Cerebellar nuclear complex (tissue), 1 donor: Measurements from ENCODE around the gene ETFB.
"Not testable (repeated sequence)": the region's sequence is repeated elsewhere in the genome, so short reads cannot be mapped to it uniquely, and the experiment has no call there.

Experiments used
- DNase-seq, 2 experiments: peaks; one replicate each; lab custom pipeline; 2025; lab: John Stamatoyannopoulos, UW

Gene ETFB

DNA sequence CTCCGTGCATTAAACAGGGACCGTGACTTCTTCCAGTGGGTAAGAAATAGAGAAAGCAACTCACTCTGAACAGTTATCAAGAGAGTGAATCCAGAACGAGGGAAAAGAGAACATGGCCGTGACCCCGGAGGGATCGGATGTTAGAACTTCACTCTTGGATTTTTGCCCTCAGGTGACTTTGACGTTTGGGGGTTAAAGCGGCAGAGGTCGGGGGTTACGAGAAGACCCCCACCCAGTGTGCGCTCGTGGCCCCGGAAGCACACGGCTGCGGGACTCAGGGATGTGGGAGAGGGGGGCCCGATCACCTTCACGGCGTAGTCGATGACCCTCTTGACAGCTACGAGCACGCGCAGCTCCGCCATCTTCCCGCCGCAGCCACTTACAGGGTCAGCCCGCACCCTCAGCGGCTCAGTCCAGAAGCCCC, at the start of gene ETFB:
Gene ETFB, minus strand, starts transcription at position 424 of the 424 bp plus-strand sequence. Its CDS starts 62 bp downstream, at position 362.
- no peak for DNase-seq

DNA sequence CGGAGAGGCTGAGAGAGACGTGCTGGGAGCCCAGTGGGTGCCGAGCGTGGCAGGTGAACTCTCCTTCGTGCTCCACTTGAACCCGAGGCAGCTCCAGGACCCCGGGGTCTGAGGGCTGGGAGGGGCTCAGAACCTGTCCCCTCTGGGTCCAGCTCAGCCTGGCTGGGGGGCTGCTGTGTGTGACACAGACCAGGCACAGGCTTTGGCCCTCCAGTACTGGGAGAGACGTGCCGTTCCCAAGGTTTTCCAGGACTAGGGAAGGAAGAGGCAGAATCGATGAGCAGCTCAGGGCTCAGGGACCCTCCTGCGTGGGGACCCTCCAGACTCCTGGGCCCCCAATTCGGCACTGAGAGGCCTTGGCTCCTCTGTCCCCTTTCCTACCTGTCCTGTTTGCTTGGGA, 49.0 kb upstream of the ETFB start:
- DNase-seq, result no peak

DNA sequence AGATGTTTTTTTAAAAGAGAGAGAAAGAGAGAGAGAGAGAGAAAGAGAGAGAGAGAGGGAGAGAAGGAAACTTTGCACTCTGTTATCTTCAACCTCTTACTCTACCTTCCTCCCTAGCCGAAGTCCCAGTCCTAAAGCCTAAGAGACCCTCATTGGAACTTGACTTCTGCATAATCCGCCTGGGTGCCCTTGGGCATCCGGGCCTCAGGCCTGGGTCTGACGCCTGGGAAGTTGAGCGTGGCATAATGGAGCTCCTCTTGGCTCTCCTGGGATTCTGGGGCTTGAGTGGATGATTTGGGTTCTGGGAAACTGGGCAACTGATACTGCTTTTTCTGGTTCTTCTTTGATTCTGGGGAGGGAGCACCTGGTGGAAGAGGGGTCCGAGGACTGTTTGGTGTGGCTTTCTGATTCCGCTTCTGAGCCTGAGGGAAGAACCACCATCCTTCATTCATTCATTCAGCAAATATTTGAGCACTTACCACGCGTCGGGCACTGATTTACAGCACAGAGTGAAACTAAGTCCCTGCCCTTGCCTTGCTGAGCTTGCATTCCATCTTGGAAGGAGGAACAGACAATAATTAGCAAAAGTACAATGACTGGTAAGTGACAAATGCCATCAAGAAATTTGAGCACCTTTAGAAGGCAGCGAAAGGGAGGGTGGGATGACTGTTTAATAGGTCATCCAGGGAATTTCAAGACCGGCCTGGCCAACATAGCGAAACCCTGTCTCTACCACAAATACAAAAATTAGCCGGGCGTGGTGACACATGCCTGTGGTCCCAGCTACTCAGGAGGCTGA, 45.0 kb upstream of the ETFB start:
- no peak for DNase-seq

GRCh38 chr19:51407511-51408131, 41.4 kb upstream of the ETFB start:
- no peak for DNase-seq

GRCh38 chr19:51402117-51402516, 35.9 kb upstream of the ETFB start:
- DNase-seq, result no peak

DNA sequence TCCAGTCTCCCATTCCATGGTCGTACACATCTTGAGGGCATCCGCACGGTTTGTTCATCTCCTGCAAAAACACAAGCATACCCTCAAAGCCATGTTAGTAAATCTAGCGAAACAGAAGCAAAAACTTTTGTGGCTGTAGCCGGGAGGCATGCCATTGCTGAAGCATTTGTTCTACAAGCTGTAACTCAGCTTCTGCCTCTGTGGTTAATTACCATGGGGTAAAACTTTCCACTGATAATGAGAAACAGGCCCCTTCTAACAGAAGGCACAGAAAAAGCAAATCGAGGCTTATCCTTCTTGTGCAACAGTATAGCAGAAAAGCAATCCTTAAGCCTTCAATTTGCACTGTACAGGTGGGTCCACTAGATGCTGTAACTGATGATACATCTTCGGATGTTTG, 33.7 kb upstream of the ETFB start:
- not testable (repeated sequence) for DNase-seq

- DNase-seq, result no peak
These were observed 33.0 kb upstream of the ETFB start for GRCh38 chr19:51399231-51399630.

DNA sequence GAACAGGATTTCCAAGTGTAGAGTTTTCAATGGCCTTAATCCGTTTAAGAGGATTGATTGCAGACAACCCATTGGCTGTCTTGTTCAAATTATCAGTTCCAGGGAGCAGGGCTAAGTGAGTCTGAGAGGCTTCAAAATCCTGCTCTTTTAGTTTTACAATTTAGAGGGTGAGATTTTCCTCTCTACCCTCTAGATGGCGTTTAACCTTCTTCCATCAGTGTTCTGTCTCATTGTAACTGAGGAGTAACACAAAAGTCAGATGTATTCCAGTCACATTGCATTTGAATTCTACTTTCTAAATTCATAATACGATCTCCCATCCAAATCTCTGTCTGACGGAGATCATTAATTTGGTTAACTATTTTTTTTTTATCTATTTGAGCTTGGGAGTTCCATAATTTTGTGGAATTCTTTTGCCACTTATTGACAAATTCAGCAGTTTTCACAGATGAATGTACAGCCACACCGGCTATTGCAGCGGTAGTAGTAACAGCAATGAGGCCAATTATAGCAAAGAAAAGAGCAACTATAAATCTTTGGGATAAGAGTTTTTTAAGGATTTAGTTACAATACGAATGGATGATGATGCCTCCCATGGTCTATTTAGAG, 32.0 kb upstream of the ETFB start:
- DNase-seq, result no peak

- not testable (repeated sequence) for DNase-seq
These were observed 31.3 kb upstream of the ETFB start for GRCh38 chr19:51397453-51397852.

GRCh38 chr19:51396175-51396574, 30.0 kb upstream of the ETFB start:
- DNase-seq, result no peak

DNA sequence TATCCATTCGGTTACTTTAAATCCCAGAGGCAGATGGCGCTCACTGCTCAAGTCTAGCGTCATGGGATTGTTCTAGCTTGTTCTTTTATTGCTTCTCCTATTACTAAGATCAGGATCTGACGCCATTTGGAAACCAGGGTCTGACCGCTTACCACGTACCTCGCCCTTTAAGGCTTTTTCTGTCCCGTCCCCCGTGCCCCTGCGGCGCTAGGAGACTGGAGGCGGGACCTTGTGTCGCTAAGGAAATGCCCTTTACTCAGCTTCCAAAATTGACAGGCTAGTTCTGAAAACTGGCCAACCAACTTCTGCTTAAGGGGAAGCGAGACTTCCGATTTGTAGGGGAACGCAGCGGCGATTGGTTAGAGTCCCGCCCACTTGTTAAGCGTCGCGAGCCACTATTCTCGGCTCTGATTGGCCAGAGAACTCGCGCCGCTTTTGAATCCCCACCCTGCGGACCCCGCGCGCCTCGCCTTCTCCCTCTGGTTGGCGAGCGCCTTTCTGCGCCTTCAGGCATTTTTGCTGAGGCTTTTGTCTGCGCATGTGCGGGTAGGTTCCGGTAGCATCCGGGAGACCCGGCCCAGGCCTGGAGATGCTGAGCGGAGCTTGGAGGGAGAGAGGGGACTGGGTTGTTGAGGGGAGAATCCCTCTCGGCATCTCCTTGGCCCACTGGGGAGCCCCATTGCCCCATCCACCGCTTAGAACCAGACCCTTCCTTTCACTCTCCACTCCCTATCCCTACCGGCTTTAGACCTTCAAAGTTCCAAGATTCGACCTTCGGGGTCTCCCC, 28.1 kb upstream of the ETFB start:
- peak; percentile 81 to 95 for DNase-seq

- no peak for DNase-seq
These were observed 26.5 kb upstream of the ETFB start for GRCh38 chr19:51392701-51393100.

GRCh38 chr19:51391073-51391611, 25.0 kb upstream of the ETFB start:
- DNase-seq, result no peak

DNA sequence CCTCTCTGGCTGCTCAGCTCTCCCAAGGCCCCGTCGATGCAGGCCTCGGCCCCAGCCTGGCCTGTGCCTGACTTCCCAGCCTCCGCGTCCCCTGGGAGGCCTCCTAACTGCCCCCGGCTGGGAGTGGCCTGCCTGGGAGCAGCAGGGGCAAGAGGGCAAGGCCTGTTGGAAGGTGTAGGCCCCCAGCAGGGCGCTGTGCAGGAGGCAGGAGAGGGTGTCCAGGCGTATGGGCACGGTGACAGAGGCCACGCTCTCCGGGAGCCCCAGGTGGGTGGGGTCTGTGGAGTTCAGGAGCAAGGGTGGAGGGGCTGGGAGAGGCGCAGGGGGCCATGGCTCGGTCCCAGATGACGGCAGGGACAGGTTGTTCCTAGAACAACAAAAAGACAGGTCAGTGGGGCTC, 23.0 kb upstream of the ETFB start:
- no peak for DNase-seq

- DNase-seq, result no peak
These were observed 21.8 kb upstream of the ETFB start, which contains the start of gene LIM2 for GRCh38 chr19:51387924-51388389. TSS of gene LIM2 (minus strand) at chr19:51387974. CDS start at chr19:51387443, 531 bp downstream.

DNA sequence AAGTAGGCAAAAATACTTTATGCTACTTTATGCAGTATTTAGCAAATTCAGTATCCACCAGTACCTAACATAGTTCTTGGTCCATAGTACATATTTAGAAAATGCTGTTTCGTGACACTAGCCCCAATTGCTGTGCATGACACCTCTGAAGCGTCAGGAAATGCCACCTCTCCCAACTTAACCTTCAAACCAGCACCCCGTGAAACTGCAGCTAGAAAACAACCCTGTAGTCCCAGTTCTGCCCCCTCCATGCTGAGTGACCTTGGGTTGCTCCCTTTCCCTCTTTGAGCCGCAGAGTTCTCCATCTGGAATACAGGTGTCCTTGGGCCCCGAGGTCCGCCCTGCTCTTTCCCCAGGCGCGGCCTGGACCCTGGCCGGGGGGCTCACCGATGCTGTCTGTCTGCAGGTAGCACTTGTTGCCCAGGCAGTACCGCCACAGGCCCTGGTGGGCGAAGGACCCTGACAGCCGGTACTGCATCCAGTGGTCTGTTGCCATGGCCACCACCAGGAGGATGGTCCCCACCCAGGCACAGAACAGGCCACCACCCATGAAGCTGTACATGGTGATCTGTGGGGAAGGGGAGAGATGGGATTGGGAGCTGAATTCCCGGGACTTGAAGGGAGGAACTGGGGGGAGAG, 20.8 kb upstream of the ETFB start:
- DNase-seq, result no peak

DNA sequence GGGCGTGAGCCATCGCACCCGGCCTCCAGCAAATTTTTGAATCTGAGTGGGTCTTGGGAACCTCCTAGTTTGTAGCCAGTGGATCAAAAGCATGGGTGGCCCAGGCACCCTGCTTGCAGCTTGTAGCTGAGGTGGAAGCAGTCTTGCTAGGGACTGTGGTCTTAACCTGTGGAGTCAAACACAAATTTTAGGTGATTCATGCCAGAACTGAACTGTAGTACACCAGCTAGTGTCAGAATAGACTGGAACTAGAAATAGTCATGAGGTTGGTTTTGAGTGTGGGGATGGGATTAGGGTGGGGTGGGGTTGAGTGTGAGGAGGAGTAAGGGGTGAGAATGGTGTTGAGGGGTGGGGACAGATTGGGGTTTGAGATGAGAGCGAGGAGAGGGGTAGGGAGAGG, 15.8 kb upstream of the ETFB start:
- no peak for DNase-seq

- no peak for DNase-seq
These were observed 14.2 kb upstream of the ETFB start for GRCh38 chr19:51380379-51380778.

GRCh38 chr19:51377422-51377821, 11.2 kb upstream of the ETFB start:
- no peak for DNase-seq

- no peak for DNase-seq
These were observed 9.5 kb upstream of the ETFB start for GRCh38 chr19:51375504-51376221.
